ENCODE data around the gene AFAP1.

- TF ChIP-seq CREB1 (IDR thresholded peaks at IDR 0.05; ENCODE audit: low read depth) (no peak), USF1 (IDR thresholded peaks at IDR 0.05) (no peak), EP300 (IDR thresholded peaks at IDR 0.05; ENCODE audit: borderline replicate concordance) (no peak), MAX (IDR thresholded peaks at IDR 0.05) (no peak), YY1 (IDR thresholded peaks at IDR 0.05; ENCODE audit: low read depth) (no peak), REST (IDR thresholded peaks at IDR 0.05; ENCODE audit: low read depth) (no peak), EGR1 (IDR thresholded peaks at IDR 0.05) (no peak), RAD21 (IDR thresholded peaks at IDR 0.05; ENCODE audit: low read depth) (no peak), ZBTB7A (IDR thresholded peaks at IDR 0.05; ENCODE audit: low read depth) (no peak), TEAD4 (IDR thresholded peaks at IDR 0.05) (no peak), NFIC (IDR thresholded peaks at IDR 0.05) (no peak)
Observed at GRCh38 chr4:7771541-7772507, 167.8 kb downstream of the AFAP1 start.
